ENCODE measurements around the gene MYO7A. TPM values are rescaled to one million over a fixed set of nuclear protein-coding genes. Genes with fewer than 3 reads are reported as not detected.

MYO7A gene
- total and polyA plus RNA-seq, 2 of the 4 experiments (the other 2 are of a cell fraction): 0.02 TPM; not detected in 1

- no peaks in the 10 kb centered on the region for H4K20me1 ChIP-seq (ENCODE audit: insufficient read depth, low read length)
- no peak overlapping the region for H4K8ac ChIP-seq (ENCODE audit: low read depth in 2 of 2, low read length in 2 of 2)
- dilution Hi-C loops (cut with HindIII; ENCODE audit: low sequenced_read_pairs, unreplicated experiment) (no loop called here), in situ Hi-C loops (cut with MboI; ENCODE audit: low sequenced_read_pairs) (no loop called here), intact Hi-C loops (cut with micrococcal nuclease) (no loop called here)
- no peak overlapping the region for H3K18ac ChIP-seq (ENCODE audit: low read depth, low read length)
- no peak overlapping the region for H3K14ac ChIP-seq (replicated peaks; ENCODE audit: low read depth, low read length)
- no peaks in the 10 kb centered on the region for H3K4me1 ChIP-seq (ENCODE audit: control insufficient read depth, insufficient read depth, low read length)
- DNase-seq (no peak), ATAC-seq (ENCODE audit: low read depth) (no peak)
- CTCF ChIA-PET: no interaction called here
- H2BK120ac ChIP-seq (ENCODE audit: low read depth, low read length): no peak overlapping the region
- H2BK5ac ChIP-seq (ENCODE audit: low read depth, low read length, poor library complexity, severe bottlenecking): no peak overlapping the region
- H3K4ac ChIP-seq (ENCODE audit: low read depth, low read length): no peak overlapping the region
- no peak overlapping the region for H2AK9ac ChIP-seq (replicated peaks; ENCODE audit: low read depth, low read length, poor library complexity)
- H3K27ac ChIP-seq (ENCODE audit: insufficient read depth, low read length): no peak overlapping the region
- H2BK15ac ChIP-seq (ENCODE audit: low read depth, low read length): no peak overlapping the region
- H3K9ac ChIP-seq (ENCODE audit: low read depth, low read length): no peak overlapping the region
- no peaks in the 10 kb centered on the region for H3K36me3 ChIP-seq (ENCODE audit: control insufficient read depth, insufficient read depth, low read length)
- TF ChIP-seq POLR2A (IDR thresholded peaks at IDR 0.05; ENCODE audit: low read depth, low read length) (no peak), RFX5 (IDR thresholded peaks at IDR 0.05; ENCODE audit: low read depth, low read length) (no peak), SMC3 (IDR thresholded peaks at IDR 0.05; ENCODE audit: low read depth, low read length) (no peak), USF2 (IDR thresholded peaks at IDR 0.05; ENCODE audit: low read depth, low read length) (no peak), FOS (IDR thresholded peaks at IDR 0.05; ENCODE audit: low read depth, low read length) (no peak), MXI1 (IDR thresholded peaks at IDR 0.05; ENCODE audit: borderline replicate concordance, low read depth, low read length) (no peak), CHD1 (IDR thresholded peaks at IDR 0.05; ENCODE audit: low read depth, low read length) (no peak), NFE2L2 (IDR thresholded peaks at IDR 0.05; ENCODE audit: low read depth, low read length) (no peak), MAZ (IDR thresholded peaks at IDR 0.05; ENCODE audit: borderline replicate concordance, low read depth, low read length) (no peak), CEBPB (IDR thresholded peaks at IDR 0.05; ENCODE audit: low read depth, low read length) (no peak), MAFK (IDR thresholded peaks at IDR 0.05; ENCODE audit: low read depth, low read length) (no peak), BHLHE40 (IDR thresholded peaks at IDR 0.05; ENCODE audit: low read depth, low read length) (no peak), RCOR1 (IDR thresholded peaks at IDR 0.05; ENCODE audit: insufficient replicate concordance, low read length) (no peak), CTCF (conservative IDR thresholded peaks at IDR 0.05; ENCODE audit: low read depth, low read length) (no peak), RAD21 (IDR thresholded peaks at IDR 0.05; ENCODE audit: low read length) (no peak)
- 61% methylated on average over 9 of the region's 20 CpGs; no CpG with 5 or more reads in 1 of the 2 experiments for WGBS, 2 experiments (ENCODE audit: extremely low coverage in 2 of 2, insufficient read length in 1 of 2)
- no peak overlapping the region for H3K4me3 ChIP-seq (ENCODE audit: insufficient read depth, low read depth, low read length)
- H2BK20ac ChIP-seq (ENCODE audit: low read depth, low read length): no peak overlapping the region
- no peak overlapping the region for H3K23ac ChIP-seq (ENCODE audit: low read depth, low read length)
- BruUV-seq (replicated peaks): no TSS peak
- POLR2A ChIA-PET (ENCODE audit: unreplicated experiment): interaction anchor here (0.6 kb wide), 1 partner anchor 31 kb away, joined by 3 read pairs; no protein-coding TSS in a partner anchor
- no peak overlapping the region for H3K56ac ChIP-seq (ENCODE audit: extremely low read depth, insufficient read depth, low read length)
- H3K9me1 ChIP-seq (ENCODE audit: insufficient read depth, low read length): no peaks in the 10 kb centered on the region
- no peak overlapping the region for H4K91ac ChIP-seq (ENCODE audit: insufficient read depth, low read depth, low read length)
- H2AFZ ChIP-seq (replicated peaks; ENCODE audit: low read length, poor library complexity): peak overlapping the region; percentile 21
- no peak overlapping the region for H2AK5ac ChIP-seq (ENCODE audit: low read depth, low read length)
- H3K27me3 ChIP-seq (ENCODE audit: control insufficient read depth, insufficient read depth, low read length): peaks cover 58% of the 10 kb centered on the region
- H3K4me2 ChIP-seq (ENCODE audit: low read depth, low read length): no peak overlapping the region
- H3K79me1 ChIP-seq (ENCODE audit: low read depth in 1 of 2, low read length in 2 of 2): no peaks in the 10 kb centered on the region
- no peak overlapping the region for H4K5ac ChIP-seq (ENCODE audit: low read depth, low read length)
- no peaks in the 10 kb centered on the region for H3K9me3 ChIP-seq (ENCODE audit: control insufficient read depth, insufficient read depth, low read length)
Observed at GRCh38 chr11:77153276-77154185, 25.5 kb downstream of the MYO7A start.
